Small intestine (tissue), 7 donors: ENCODE data around the gene JPT2. TPM values are rescaled to one million over a fixed set of nuclear protein-coding genes. Genes with fewer than 3 reads are reported as not detected.

Experiments used
- DNase-seq, 2 donors: peaks; one replicate each; pipeline versions ENCODE4 v3.0.0 to v3.0.0-alpha.2; 2013
- FAIRE-seq: peaks from 2 replicates; lab custom pipeline; 2012; peaks lifted over from hg19 to GRCh38; lab: Jason Lieb, UNC
- H3K27ac ChIP-seq, 3 donors: one replicate each; pipeline ENCODE4 v1.5.1; 2013; ENCODE audit warnings: low read length in 2 of 3, mild to moderate bottlenecking in 2 of 3, control low read depth in 1 of 3, inconsistent platforms in 1 of 3, low read depth in 1 of 3, moderate library complexity in 1 of 3
- H3K27me3 ChIP-seq, 3 donors: one replicate each; pipeline ENCODE4 v1.6.1; 2013; ENCODE audit warnings: low read length in 3 of 3, inconsistent platforms in 1 of 3; ENCODE audit not compliant: control insufficient read depth in 3 of 3, insufficient read depth in 3 of 3
- H3K36me3 ChIP-seq, 3 donors: one replicate each; pipeline ENCODE4 v1.6.1; 2013; ENCODE audit warnings: low read length in 3 of 3, inconsistent platforms in 1 of 3, low read depth in 1 of 3, mild to moderate bottlenecking in 1 of 3, moderate library complexity in 1 of 3; ENCODE audit not compliant: control insufficient read depth in 3 of 3, insufficient read depth in 2 of 3
- H3K4me1 ChIP-seq, 3 donors: one replicate each; pipeline ENCODE4 v1.6.1; 2013; ENCODE audit warnings: low read length in 2 of 3, inconsistent platforms in 1 of 3, low read depth in 1 of 3, mild to moderate bottlenecking in 1 of 3, moderate library complexity in 1 of 3; ENCODE audit not compliant: control insufficient read depth in 3 of 3, insufficient read depth in 2 of 3
- H3K4me3 ChIP-seq, 3 donors: one replicate each; pipeline ENCODE4 v1.5.1; 2013; ENCODE audit warnings: low read length in 3 of 3, control low read depth in 1 of 3, inconsistent platforms in 1 of 3, low read depth in 1 of 3, mild to moderate bottlenecking in 1 of 3, moderate library complexity in 1 of 3
- H3K9me3 ChIP-seq, 2 donors: one replicate each; pipeline ENCODE4 v1.6.1; 2013; ENCODE audit warnings: low read depth in 1 of 2, low read length in 1 of 2; ENCODE audit not compliant: control insufficient read depth in 2 of 2, insufficient read depth in 1 of 2
- WGBS, 3 donors: extraction: QIAGEN DNeasy Blood & Tissue Kit; methylation state at CpG; one replicate each; pipeline ENCODE4 v1.1.7; 2013; 5-methylcytosine and 5-hydroxymethylcytosine counted together
- polyA plus RNA-seq, 4 donors: library from polyadenylated mRNA; stranded (reverse) in 3 of 4; unstranded in 1 of 4; fragments of 200-250 nt in 3 of 4; fragments of 120-200 nt in 1 of 4; gene quantifications; one replicate each; pipeline versions ENCODE4 v1.2.1 to v1.2.3, GENCODE V29; 2013
- donor health status: healthy with polysubstance abuse.
- donor health status: control.
- donor health status: control.
- donor health status: Bipolar disorder and iron deficiency.
- donor health status: healthy.

The JPT2 gene
- polyA plus RNA-seq, 4 donors = 17.0 to 52.4 (median 36.3) TPM

DNA sequence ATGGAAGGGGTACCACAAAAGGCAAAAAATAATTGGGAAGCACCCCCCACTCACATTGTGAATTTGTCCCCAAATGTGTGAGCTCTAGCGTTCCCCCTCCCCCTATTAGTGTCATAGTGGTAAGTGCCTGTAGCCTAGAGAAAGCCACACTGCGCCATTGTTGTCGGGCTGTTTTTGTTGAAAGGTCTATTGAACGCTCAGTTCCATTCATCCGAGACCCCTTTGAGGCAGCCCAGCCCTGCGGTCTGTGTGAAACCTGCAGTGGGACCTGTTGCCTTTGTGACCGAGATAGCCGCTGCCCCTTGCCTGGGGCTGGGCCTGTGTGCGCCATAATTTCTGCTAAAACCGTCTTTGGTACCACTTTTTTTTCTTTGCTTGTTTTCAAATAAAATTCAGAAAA, 3.0 kb downstream of the JPT2 start:
- H3K4me3 ChIP-seq = no peak overlapping the region
- H3K36me3 ChIP-seq = peaks cover 0 to 31% (median 0%) of the 10 kb centered on the region in 3 donors
- 93 to 96% (median 95%) methylated on average over 10 of the region's 10 CpGs for WGBS, 3 donors
- no peak for DNase-seq
- H3K27me3 ChIP-seq = no peaks in the 10 kb centered on the region
- H3K27ac ChIP-seq = no peak overlapping the region
- H3K4me1 ChIP-seq = peaks cover 0 to 9% (median 0%) of the 10 kb centered on the region in 3 donors
- no peaks in the 10 kb centered on the region for H3K9me3 ChIP-seq
- no peak for FAIRE-seq

DNA sequence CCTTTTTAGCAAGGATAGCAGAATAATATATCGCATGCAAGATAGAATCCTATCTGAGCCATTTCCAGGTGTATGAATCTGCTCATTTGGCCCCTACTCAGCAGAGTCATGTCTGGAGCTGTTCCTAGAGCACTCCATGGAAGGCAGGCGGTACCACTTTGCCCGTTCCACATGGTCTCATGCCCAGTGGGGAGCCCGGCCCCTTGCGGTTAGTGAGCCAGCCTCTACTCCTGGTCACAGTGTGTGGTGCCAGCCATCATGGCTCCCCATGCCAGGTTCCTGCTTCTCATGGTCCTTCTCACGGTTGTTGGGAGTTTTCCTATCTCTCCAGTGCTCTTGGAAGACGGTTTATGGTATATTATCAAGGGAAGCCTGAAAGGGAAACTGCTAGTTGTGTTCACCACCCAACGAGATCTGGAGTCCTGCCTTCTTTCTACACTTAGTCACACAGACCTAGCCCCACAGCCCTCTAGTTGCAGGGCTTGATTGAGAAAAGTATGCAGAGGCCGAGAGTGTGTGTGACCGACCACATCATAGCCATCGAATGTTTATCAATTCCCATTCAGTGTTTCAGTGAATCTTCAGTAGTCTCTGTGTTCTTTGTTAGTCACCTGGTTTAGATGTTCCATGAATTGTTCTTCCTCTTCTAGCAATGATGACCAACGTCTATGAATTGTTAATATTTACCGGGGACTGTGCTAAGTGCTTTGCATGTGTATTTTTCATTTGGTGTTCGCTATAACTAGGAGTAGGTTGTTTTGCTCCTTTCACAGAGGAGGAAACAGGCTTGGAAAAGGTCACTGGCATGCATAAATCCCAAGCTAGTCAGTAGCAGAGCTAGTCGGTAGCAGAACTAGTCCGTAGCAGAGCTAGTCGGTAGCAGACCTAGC, 9.6 kb downstream of the JPT2 start:
- H3K4me3 ChIP-seq = no peak overlapping the region
- no peak overlapping the region for H3K27ac ChIP-seq
- FAIRE-seq (no peak), DNase-seq (no peak)
- 87 to 90% (median 89%) methylated on average over 17 of the region's 17 CpGs for WGBS, 3 donors
- no peaks in the 10 kb centered on the region for H3K27me3 ChIP-seq
- no peaks in the 10 kb centered on the region for H3K9me3 ChIP-seq
- peaks cover 0 to 4% (median 0%) of the 10 kb centered on the region in 3 donors for H3K4me1 ChIP-seq
- peaks cover 0 to 55% (median 10%) of the 10 kb centered on the region in 3 donors for H3K36me3 ChIP-seq

- H3K36me3 ChIP-seq = peaks cover 0 to 60% (median 19%) of the 10 kb centered on the region in 3 donors
- H3K4me3 ChIP-seq = no peak overlapping the region
- no peaks in the 10 kb centered on the region for H3K27me3 ChIP-seq
- no peak overlapping the region for H3K27ac ChIP-seq
- peaks cover 0 to 4% (median 0%) of the 10 kb centered on the region in 3 donors for H3K4me1 ChIP-seq
- WGBS, 3 donors = 90 to 94% (median 91%) methylated on average over 10 of the region's 10 CpGs
- no peaks in the 10 kb centered on the region for H3K9me3 ChIP-seq
- no peak for FAIRE-seq
- DNase-seq = peak in 1 of 2 donors; percentile 61
These were observed 10.9 kb downstream of the JPT2 start for GRCh38 chr16:1688807-1689560.

GRCh38 chr16:1689853-1690252, 11.8 kb downstream of the JPT2 start:
- WGBS, 3 donors = 82 to 90% (median 85%) methylated on average over 11 to 13 of the region's 13 CpGs
- Histone ChIP-seq H3K4me1 (peaks cover 0 to 4% (median 0%) of the 10 kb centered on the region in 3 donors), H3K27ac (no peak overlapping the region), H3K36me3 (peaks cover 0 to 63% (median 20%) of the 10 kb centered on the region in 3 donors), H3K4me3 (no peak overlapping the region), H3K27me3 (no peaks in the 10 kb centered on the region), H3K9me3 (no peaks in the 10 kb centered on the region)
- FAIRE-seq (no peak), DNase-seq (peak in 1 of 2 donors; percentile 32)

DNA sequence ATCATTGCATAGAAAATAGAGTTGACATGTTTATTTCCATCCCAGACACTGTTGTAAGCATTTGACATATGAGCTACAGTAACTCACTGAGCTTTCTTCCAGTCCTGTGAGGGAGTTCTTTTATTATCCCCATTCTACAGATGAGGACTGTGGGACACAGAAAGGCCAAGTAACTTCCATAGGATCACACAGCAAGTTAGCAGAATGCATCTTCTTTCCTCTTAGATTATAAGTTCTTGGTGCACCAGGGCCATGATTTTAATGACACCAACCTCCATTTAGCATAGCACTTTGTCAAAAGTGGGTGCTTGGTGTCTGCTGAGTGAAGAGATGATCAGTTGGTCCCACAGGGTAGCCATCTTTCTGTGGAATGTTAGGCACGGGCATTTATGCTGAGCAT, 12.7 kb downstream of the JPT2 start:
- Histone ChIP-seq H3K36me3 (peaks cover 0 to 65% (median 20%) of the 10 kb centered on the region in 3 donors), H3K4me1 (peaks cover 0 to 4% (median 0%) of the 10 kb centered on the region in 3 donors), H3K27ac (no peak overlapping the region), H3K27me3 (no peaks in the 10 kb centered on the region), H3K9me3 (no peaks in the 10 kb centered on the region), H3K4me3 (no peak overlapping the region)
- no peak for FAIRE-seq
- no peak for DNase-seq
- 70 to 87% (median 84%) methylated on average over 1 of the region's 1 CpG for WGBS, 3 donors

DNA sequence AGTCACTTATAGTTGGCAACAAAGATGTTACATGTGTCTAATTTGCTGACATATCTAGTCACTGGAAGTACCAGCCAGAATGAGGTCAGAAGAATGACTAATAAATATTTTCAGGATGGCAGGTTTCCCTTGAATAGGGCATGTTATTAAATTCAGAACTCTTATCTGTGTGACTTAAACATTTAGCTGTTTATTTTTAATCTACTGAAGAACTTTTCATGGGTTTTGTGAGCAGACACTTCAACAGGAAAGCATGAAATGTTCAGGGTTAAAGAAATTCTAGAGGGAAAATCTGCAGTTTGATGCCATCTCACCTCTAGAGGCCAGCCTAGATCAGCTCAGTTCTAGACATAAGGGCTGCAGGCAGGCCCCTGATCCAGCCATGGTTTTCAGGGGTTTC, 13.2 kb downstream of the JPT2 start:
- Histone ChIP-seq H3K36me3 (peaks cover 0 to 68% (median 20%) of the 10 kb centered on the region in 3 donors), H3K4me1 (peaks cover 0 to 4% (median 0%) of the 10 kb centered on the region in 3 donors), H3K27me3 (no peaks in the 10 kb centered on the region), H3K9me3 (no peaks in the 10 kb centered on the region), H3K4me3 (no peak overlapping the region), H3K27ac (no peak overlapping the region)
- no peak for DNase-seq
- no peak for FAIRE-seq

DNA sequence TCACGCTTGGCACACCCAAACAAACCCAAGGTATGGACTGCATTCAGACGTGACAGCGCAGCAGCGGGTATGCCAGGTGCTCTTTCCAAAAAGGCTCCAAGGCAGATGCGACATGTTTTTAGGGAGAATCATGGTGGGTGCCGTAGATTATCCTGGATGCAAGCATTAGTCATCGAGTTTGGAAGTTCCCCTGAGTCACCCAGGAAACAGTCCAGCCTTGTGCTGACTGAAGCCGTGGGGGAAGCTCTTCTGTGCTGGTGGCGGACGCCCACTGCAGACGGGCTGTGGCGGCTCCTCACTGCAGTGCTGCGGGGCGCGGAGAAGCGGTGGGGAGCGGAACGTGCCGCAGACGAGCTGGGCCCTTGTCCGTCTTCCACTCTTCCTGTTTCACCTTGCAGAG, 13.9 kb downstream of the JPT2 start:
- DNase-seq (no peak), FAIRE-seq (no peak)
- Histone ChIP-seq H3K27me3 (no peaks in the 10 kb centered on the region), H3K4me3 (no peak overlapping the region), H3K36me3 (peaks cover 0 to 64% (median 20%) of the 10 kb centered on the region in 3 donors), H3K4me1 (peaks cover 0 to 4% (median 0%) of the 10 kb centered on the region in 3 donors), H3K27ac (no peak overlapping the region), H3K9me3 (no peaks in the 10 kb centered on the region)
- 85 to 94% (median 90%) methylated on average over 21 of the region's 21 CpGs for WGBS, 3 donors

DNA sequence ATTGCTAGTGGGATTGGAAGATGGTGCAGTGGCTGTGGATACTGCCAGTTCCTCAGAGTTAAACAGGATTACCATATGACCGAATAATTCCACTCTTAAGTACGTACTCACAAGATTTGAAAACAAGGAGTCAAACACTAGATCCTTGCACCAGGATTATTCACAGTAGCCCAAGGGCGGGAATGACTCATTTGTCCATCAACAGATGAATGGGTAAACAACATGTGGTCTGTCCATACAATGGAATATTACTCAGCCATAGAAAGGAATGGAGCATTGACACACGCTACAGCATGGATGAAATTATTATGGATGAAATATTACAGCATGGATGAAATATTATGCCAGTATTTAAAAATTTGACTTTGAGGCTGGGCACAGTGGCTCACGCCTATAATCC, 18.8 kb downstream of the JPT2 start:
- Histone ChIP-seq H3K27me3 (no peaks in the 10 kb centered on the region), H3K4me3 (no peak overlapping the region), H3K36me3 (peaks cover 4 to 69% (median 27%) of the 10 kb centered on the region in 3 donors), H3K4me1 (no peaks in the 10 kb centered on the region), H3K27ac (no peak overlapping the region), H3K9me3 (no peaks in the 10 kb centered on the region)
- no peak for FAIRE-seq
- no peak for DNase-seq
- WGBS, 3 donors = 97 to 100% (median 98%) methylated on average over 5 of the region's 5 CpGs
